Body of pancreas (tissue), 4 donors: ENCODE results near the gene MOK.

Experiments
- POLR2A ChIP-seq, 3 donors: fragments of 450-650 bp; IDR thresholded peaks; one replicate each; pipeline ENCODE4 v1.6.1; 2016; ENCODE audit warnings: antibody characterized with exemption in 3 of 3, mild to moderate bottlenecking in 2 of 3
- TF ChIP-seq, protein P1 (sequence below), 7 experiments: fragments of 450-650 bp in 4 of 7; fragments of 200-600 bp in 3 of 7; sonication (generic) in 3 of 7; IDR thresholded peaks; one replicate each; pipeline ENCODE4 v1.5.1; 2016 to 2019; ENCODE audit warnings: antibody characterized with exemption in 7 of 7

DNA sequence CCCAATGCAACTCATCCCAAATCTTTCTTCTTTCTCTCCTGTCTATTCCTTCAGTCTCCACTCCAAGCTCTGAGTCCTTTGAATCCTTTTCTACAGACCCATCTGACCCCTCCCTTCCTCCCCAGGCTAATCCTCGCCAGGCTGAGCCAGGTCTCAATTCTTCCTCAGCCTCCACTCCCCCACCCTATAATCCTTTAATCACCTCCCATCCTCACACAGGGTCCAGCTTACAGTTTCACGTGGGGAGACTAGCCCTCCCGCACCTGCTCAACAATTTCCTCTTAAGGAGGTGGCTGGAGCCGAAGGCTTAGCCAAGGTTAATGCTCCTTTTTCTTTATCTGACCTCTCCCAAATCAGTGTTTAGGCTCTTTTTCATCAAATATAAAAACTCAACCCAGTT lies 63.8 kb downstream of the MOK start:
- TF ChIP-seq, protein P1, sequence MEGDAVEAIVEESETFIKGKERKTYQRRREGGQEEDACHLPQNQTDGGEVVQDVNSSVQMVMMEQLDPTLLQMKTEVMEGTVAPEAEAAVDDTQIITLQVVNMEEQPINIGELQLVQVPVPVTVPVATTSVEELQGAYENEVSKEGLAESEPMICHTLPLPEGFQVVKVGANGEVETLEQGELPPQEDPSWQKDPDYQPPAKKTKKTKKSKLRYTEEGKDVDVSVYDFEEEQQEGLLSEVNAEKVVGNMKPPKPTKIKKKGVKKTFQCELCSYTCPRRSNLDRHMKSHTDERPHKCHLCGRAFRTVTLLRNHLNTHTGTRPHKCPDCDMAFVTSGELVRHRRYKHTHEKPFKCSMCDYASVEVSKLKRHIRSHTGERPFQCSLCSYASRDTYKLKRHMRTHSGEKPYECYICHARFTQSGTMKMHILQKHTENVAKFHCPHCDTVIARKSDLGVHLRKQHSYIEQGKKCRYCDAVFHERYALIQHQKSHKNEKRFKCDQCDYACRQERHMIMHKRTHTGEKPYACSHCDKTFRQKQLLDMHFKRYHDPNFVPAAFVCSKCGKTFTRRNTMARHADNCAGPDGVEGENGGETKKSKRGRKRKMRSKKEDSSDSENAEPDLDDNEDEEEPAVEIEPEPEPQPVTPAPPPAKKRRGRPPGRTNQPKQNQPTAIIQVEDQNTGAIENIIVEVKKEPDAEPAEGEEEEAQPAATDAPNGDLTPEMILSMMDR (IDR thresholded peaks at IDR 0.05) = no peak
- TF ChIP-seq POLR2A (IDR thresholded peaks at IDR 0.05) = no peak
